Spleen (tissue), 11 donors: ENCODE results near the gene ASTE1. TPM values are rescaled to one million over a fixed set of nuclear protein-coding genes. Genes with fewer than 3 reads are reported as not detected.
"Not testable (repeated sequence)": the region's sequence is repeated elsewhere in the genome, so short reads cannot be mapped to it uniquely, and the experiment has no call there.

ENCODE experiments used
- DNase-seq: peaks from one replicate; pipeline ENCODE4 v3.0.0-alpha.2; 2020
- H3K27ac ChIP-seq, 8 donors: fragments of 200-600 bp; sonication (generic) in 7 of 8; 1 replicate in 4 of 8; 2 replicates in 4 of 8; pipeline versions ENCODE4 v1.5.0 to v1.8.0; 2016 to 2021; ENCODE audit warnings: inconsistent platforms in 4 of 8, mild to moderate bottlenecking in 4 of 8, moderate library complexity in 1 of 8
- H3K27me3 ChIP-seq, 7 donors: fragments of 200-600 bp; sonication (generic) in 6 of 7; replicated peaks in 1 of 7; 1 replicate in 4 of 7; 2 replicates in 3 of 7; pipeline versions ENCODE4 v1.5.0 to v1.8.0; 2016 to 2021; ENCODE audit warnings: inconsistent platforms in 3 of 7, mild to moderate bottlenecking in 1 of 7
- H3K36me3 ChIP-seq, 6 donors: fragments of 200-600 bp; sonication (generic) in 5 of 6; 1 replicate in 4 of 6; 2 replicates in 2 of 6; pipeline versions ENCODE4 v1.5.0 to v1.8.0; 2016 to 2021; ENCODE audit warnings: inconsistent platforms in 2 of 6
- H3K4me1 ChIP-seq, 6 donors: fragments of 200-600 bp; sonication (generic) in 5 of 6; 1 replicate in 3 of 6; 2 replicates in 3 of 6; pipeline versions ENCODE4 v1.5.0 to v1.8.0; 2016 to 2021; ENCODE audit warnings: inconsistent platforms in 3 of 6
- H3K4me3 ChIP-seq, 8 donors: fragments of 200-600 bp; sonication (generic) in 7 of 8; 1 replicate in 4 of 8; 2 replicates in 4 of 8; pipeline versions ENCODE4 v1.5.0 to v1.8.0; 2016 to 2021; ENCODE audit warnings: inconsistent platforms in 4 of 8, mild to moderate bottlenecking in 4 of 8, moderate library complexity in 2 of 8
- H3K9me3 ChIP-seq, 8 donors: fragments of 200-600 bp; sonication (generic) in 7 of 8; 1 replicate in 4 of 8; 2 replicates in 4 of 8; pipeline versions ENCODE4 v1.5.0 to v1.8.0; 2016 to 2021; ENCODE audit warnings: inconsistent platforms in 4 of 8
- POLR2A ChIP-seq, 3 donors: fragments of 450-650 bp; IDR thresholded peaks; one replicate each; pipeline ENCODE4 v1.5.1; 2017; ENCODE audit warnings: antibody characterized with exemption in 3 of 3, mild to moderate bottlenecking in 1 of 3
- POLR2AphosphoS5 ChIP-seq, 3 donors: sonication (generic); formaldehyde crosslinking; IDR thresholded peaks; one replicate each; pipeline ENCODE4 v1.5.1; 2017; ENCODE audit warnings: antibody characterized with exemption in 3 of 3
- WGBS, 5 donors: extraction: QIAGEN DNeasy Blood & Tissue Kit in 3 of 5; methylation state at CpG; one replicate each; pipeline versions ENCODE4 v1.1.5 to v1.1.7; 2013 to 2018; 5-methylcytosine and 5-hydroxymethylcytosine counted together
- intact Hi-C: fragments of 100-400 bp; cut with DNase I; formaldehyde crosslinking; loops from one replicate; pipeline ENCODE4 v1.15.0; 2023; ENCODE audit warnings: low total_unique reads
- polyA plus RNA-seq, 3 donors: library from polyadenylated mRNA; stranded (reverse); fragments of 200-250 nt; gene quantifications; one replicate each; pipeline ENCODE4 v1.2.1, GENCODE V29; 2013
- total RNA-seq, 7 donors: library from RNA; depleted of rRNA in 3 of 7; stranded (reverse); fragments of >200 nt in 3 of 7; fragmentation: NEBNext Ultra II Directional in 4 of 7; extraction: Animal tissue kit (Norgen Biotek cat#: 25700) in 4 of 7; gene quantifications; one replicate each; pipeline versions ENCODE4 v1.1.0 to v1.2.1, GENCODE V29; 2016 to 2021
- TF ChIP-seq, protein P1 (sequence below), 11 experiments: fragments of 200-600 bp in 7 of 11; fragments of 450-650 bp in 4 of 11; sonication (generic) in 4 of 11; IDR thresholded peaks in 8 of 11; conservative IDR thresholded peaks in 3 of 11; 1 replicate in 7 of 11; 2 replicates in 4 of 11; pipeline versions ENCODE4 v1.4.0 to v1.8.0; 2016 to 2021; ENCODE audit warnings: antibody characterized with exemption in 11 of 11, inconsistent platforms in 4 of 11, mild to moderate bottlenecking in 1 of 11
- donor health status: healthy with polysubstance abuse.
- donor health status: DM: no; HTN: no; CAD: no; lungs with moderate emphysema.
- donor health status: DM: no; HTN: no; CAD: no.
- donor health status: Bipolar disorder and iron deficiency.
- donor health status: healthy.
- donor health status: DM: no; HTN: no; CAD: no.
- donor health status: DM: yes; HTN: yes; CAD: no.

Gene ASTE1
- total and polyA plus RNA-seq, 10 donors = 3.8 to 16.8 (median 8.3) TPM

DNA sequence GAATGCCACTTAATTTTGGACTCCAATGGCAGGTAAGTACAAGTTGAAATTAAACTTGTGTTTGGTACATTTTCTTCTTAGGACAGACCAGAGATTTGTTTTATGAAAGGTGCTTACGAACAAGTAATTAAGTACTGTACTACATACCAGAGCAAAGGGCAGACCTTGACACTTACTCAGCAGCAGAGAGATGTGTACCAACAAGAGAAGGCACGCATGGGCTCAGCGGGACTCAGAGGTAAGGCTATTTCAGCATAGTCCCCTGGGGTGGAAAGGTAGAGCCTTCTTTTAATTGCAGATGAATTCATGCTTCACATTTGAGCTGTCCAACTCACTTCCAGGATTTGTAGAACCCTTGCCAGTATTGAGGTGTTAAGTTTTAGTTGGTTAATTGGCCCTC lies 51.4 kb downstream of the ASTE1 start:
- intact Hi-C loops = no loop called here
- Histone ChIP-seq H3K27ac (no peak overlapping the region), H3K27me3 (no peaks in the 10 kb centered on the region), H3K9me3 (peaks cover 0 to 5% (median 0%) of the 10 kb centered on the region in 8 donors), H3K4me3 (no peak overlapping the region), H3K36me3 (peaks cover 0 to 91% (median 23%) of the 10 kb centered on the region in 6 donors), H3K4me1 (no peaks in the 10 kb centered on the region)
- no peak for DNase-seq
- WGBS, 5 donors = 94 to 99% (median 97%) methylated on average over 3 of the region's 3 CpGs
- TF ChIP-seq, protein P1, sequence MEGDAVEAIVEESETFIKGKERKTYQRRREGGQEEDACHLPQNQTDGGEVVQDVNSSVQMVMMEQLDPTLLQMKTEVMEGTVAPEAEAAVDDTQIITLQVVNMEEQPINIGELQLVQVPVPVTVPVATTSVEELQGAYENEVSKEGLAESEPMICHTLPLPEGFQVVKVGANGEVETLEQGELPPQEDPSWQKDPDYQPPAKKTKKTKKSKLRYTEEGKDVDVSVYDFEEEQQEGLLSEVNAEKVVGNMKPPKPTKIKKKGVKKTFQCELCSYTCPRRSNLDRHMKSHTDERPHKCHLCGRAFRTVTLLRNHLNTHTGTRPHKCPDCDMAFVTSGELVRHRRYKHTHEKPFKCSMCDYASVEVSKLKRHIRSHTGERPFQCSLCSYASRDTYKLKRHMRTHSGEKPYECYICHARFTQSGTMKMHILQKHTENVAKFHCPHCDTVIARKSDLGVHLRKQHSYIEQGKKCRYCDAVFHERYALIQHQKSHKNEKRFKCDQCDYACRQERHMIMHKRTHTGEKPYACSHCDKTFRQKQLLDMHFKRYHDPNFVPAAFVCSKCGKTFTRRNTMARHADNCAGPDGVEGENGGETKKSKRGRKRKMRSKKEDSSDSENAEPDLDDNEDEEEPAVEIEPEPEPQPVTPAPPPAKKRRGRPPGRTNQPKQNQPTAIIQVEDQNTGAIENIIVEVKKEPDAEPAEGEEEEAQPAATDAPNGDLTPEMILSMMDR (IDR thresholded peaks at IDR 0.05 in 8 of 11, conservative IDR thresholded peaks at IDR 0.05 in 3 of 11) = no peak
- TF ChIP-seq POLR2A (IDR thresholded peaks at IDR 0.05) = no peak
- TF ChIP-seq POLR2AphosphoS5 (IDR thresholded peaks at IDR 0.05) = no peak

DNA sequence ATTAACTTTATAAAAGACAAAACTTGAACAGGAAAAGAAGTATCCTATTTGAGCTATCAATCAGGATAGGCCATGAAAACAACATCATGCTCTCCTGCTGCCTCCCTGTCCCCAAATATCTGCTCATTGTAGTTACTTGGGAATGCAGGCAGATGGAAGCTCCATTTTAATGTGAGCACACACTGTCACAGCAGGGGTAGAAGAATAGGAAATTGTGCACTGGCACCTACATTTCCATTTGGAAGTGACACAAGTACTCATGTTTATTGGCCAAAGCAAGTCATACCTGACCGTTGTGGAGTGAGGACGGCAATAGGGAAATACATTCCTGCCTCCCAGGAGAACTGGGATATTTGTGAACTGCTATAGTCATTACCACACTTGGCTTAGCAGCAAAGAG lies 52.4 kb downstream of the ASTE1 start:
- peaks cover 0 to 91% (median 24%) of the 10 kb centered on the region in 6 donors for H3K36me3 ChIP-seq
- WGBS, 5 donors = 92 to 99% (median 96%) methylated on average over 2 of the region's 2 CpGs
- no peak for DNase-seq

DNA sequence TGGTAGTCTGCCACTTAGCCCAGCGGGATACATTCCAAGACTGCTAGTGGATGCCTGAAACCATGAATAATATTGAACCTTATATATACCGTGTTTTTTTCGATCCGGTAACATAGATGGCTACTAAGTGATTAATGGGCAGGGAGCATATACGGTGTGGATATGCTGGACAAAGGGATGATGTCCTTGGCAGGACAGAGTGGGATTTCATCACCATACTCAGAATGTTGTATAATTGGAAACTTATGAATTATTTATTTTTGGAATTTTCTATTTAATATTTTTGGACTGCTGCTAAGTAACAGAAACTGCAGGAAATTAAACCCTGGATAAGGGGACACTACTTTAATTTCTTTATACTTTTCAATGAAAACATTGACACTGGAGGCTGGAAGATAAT lies 53.2 kb downstream of the ASTE1 start:
- no peaks in the 10 kb centered on the region for H3K27me3 ChIP-seq
- H3K9me3 ChIP-seq = peaks cover 0 to 5% (median 0%) of the 10 kb centered on the region in 8 donors
- no peaks in the 10 kb centered on the region for H3K4me1 ChIP-seq
- no peak for DNase-seq
- TF ChIP-seq, protein P1 (IDR thresholded peaks at IDR 0.05 in 8 of 11, conservative IDR thresholded peaks at IDR 0.05 in 3 of 11) = no peak
- TF ChIP-seq POLR2AphosphoS5 (IDR thresholded peaks at IDR 0.05) = no peak
- TF ChIP-seq POLR2A (IDR thresholded peaks at IDR 0.05) = no peak
- no peak overlapping the region for H3K27ac ChIP-seq
- intact Hi-C loops = no loop called here
- no peak overlapping the region for H3K4me3 ChIP-seq
- peaks cover 0 to 97% (median 30%) of the 10 kb centered on the region in 6 donors for H3K36me3 ChIP-seq
- WGBS, 5 donors = 97 to 99% (median 97%) methylated on average over 5 of the region's 5 CpGs

More for the DNA sequence above, 52.4 kb downstream of the ASTE1 start:
- intact Hi-C loops = no loop called here
- peaks cover 0 to 5% (median 0%) of the 10 kb centered on the region in 8 donors for H3K9me3 ChIP-seq
- TF ChIP-seq, protein P1 (IDR thresholded peaks at IDR 0.05 in 8 of 11, conservative IDR thresholded peaks at IDR 0.05 in 3 of 11) = no peak
- TF ChIP-seq POLR2A (IDR thresholded peaks at IDR 0.05) (no peak), POLR2AphosphoS5 (IDR thresholded peaks at IDR 0.05) (no peak)
- no peak overlapping the region for H3K4me3 ChIP-seq
- no peaks in the 10 kb centered on the region for H3K27me3 ChIP-seq
- no peaks in the 10 kb centered on the region for H3K4me1 ChIP-seq
- no peak overlapping the region for H3K27ac ChIP-seq

DNA sequence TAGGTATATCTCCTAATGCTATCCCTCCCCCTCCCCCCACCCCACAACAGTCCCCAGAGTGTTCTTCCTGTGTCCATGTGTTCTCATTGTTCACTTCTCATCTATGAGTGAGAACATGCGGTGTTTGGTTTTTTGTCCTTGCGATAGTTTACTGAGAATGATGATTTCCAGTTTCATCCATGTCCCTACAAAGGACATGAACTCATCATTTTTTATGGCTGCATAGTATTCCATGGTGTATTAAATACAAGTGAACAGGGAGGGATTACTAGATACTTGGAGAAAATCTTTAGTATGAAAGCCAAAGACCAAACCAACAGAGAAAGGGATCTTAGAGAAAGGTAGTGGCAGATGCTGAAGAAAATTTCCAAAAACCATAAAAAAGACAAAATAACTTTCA lies 54.0 kb downstream of the ASTE1 start:
- H3K36me3 ChIP-seq = peaks cover 0 to 97% (median 30%) of the 10 kb centered on the region in 6 donors
- DNase-seq, H3K27ac ChIP-seq, H3K4me1 ChIP-seq, H3K4me3 ChIP-seq, H3K9me3 ChIP-seq, H3K27me3 ChIP-seq, intact Hi-C loops: not testable (repeated sequence)
- 98 to 100% (median 100%) methylated on average over 2 of the region's 2 CpGs for WGBS, 5 donors

DNA sequence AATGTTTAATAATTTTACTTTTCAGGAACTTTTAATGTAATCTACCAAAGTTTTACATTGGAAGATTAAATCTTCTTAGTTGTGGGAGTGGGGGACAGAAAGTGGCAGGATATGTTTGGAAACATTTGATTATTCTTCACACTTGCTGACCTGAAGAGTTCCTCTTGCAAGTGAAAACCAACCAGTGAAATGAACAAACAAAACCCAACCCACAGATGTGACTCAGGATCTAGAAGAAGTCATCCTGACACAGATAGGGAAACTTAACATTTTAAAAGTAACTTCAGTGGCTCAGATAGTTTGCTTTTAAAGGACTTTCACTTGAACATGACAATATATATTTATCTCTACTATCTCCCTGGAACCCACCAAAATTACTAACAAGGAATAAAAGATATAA lies 55.4 kb downstream of the ASTE1 start:
- Histone ChIP-seq H3K4me3 (no peak overlapping the region), H3K36me3 (peaks cover 0 to 97% (median 35%) of the 10 kb centered on the region in 6 donors), H3K9me3 (peaks cover 0 to 5% (median 0%) of the 10 kb centered on the region in 8 donors), H3K27ac (no peak overlapping the region), H3K4me1 (no peaks in the 10 kb centered on the region), H3K27me3 (no peaks in the 10 kb centered on the region)
- intact Hi-C loops = no loop called here
- DNase-seq = no peak
- TF ChIP-seq, protein P1 (IDR thresholded peaks at IDR 0.05 in 8 of 11, conservative IDR thresholded peaks at IDR 0.05 in 3 of 11) = no peak
- TF ChIP-seq POLR2A (IDR thresholded peaks at IDR 0.05) (no peak), POLR2AphosphoS5 (IDR thresholded peaks at IDR 0.05) (no peak)
